ENCODE results near the gene HTT-AS.

DNA sequence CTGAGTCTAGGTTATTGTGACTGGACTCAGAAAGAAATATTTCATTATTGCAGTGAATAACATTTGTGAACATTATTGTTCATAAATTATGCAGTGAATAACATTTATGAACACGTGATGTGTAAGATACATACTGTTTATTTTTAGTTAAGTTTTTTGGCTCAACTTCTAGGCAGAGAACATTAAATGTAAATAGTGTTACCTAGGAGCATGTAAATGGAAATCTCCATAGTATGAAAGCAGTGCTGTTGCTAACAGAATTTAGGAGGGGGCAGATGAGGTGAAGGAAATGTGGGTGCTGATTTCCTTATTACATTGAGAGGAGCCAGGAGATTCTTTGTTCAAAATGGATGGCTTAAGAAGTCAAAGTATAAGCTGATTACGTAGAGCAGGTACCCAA, 45.1 kb upstream of the HTT-AS start:
- TF ChIP-seq, protein P1, sequence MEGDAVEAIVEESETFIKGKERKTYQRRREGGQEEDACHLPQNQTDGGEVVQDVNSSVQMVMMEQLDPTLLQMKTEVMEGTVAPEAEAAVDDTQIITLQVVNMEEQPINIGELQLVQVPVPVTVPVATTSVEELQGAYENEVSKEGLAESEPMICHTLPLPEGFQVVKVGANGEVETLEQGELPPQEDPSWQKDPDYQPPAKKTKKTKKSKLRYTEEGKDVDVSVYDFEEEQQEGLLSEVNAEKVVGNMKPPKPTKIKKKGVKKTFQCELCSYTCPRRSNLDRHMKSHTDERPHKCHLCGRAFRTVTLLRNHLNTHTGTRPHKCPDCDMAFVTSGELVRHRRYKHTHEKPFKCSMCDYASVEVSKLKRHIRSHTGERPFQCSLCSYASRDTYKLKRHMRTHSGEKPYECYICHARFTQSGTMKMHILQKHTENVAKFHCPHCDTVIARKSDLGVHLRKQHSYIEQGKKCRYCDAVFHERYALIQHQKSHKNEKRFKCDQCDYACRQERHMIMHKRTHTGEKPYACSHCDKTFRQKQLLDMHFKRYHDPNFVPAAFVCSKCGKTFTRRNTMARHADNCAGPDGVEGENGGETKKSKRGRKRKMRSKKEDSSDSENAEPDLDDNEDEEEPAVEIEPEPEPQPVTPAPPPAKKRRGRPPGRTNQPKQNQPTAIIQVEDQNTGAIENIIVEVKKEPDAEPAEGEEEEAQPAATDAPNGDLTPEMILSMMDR (IDR thresholded peaks at IDR 0.05) = no peak
- TF ChIP-seq POLR2A (IDR thresholded peaks at IDR 0.05) = no peak

Measured in prostate gland (tissue), 2 donors.